HG03045 (cell line): ENCODE data around the gene CDK5.

Experiments
- ATAC-seq: cut with Tn5 transposase; IDR thresholded peaks from one replicate; pipeline ENCODE4 v1.9.1; 2021; ENCODE audit warnings: mild to moderate bottlenecking, moderate library complexity; ENCODE audit not compliant: unreplicated experiment

The CDK5 gene

DNA sequence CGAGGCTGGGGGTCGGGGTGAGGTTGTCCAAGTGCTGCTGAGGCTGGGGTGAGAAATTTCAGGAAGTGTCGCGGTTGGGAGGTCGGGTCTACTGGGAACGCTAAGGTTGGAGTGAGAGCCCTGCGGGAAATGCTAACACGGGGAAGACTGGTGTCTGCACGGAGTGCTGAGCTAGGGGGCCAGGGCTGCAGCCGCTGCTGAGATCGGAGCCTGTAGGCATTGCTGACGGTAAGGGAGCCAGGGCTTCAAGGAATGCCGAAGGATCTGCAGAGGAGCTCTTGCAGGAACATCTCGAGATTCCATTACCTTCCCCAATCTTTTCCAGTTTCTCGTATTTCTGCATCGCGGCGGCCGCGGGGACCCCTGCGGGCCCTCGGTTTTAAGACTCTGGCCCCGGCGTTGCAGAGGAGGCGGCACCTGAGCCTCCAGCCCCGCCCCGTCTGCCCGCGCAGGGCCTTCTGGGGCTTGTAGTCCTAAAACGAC, at the start of gene CDK5:
Gene CDK5, minus strand, starts transcription at position 392 of the 483 bp plus-strand sequence. Its CDS starts 49 bp downstream, at position 343.
- ATAC-seq = peak; percentile 8

DNA sequence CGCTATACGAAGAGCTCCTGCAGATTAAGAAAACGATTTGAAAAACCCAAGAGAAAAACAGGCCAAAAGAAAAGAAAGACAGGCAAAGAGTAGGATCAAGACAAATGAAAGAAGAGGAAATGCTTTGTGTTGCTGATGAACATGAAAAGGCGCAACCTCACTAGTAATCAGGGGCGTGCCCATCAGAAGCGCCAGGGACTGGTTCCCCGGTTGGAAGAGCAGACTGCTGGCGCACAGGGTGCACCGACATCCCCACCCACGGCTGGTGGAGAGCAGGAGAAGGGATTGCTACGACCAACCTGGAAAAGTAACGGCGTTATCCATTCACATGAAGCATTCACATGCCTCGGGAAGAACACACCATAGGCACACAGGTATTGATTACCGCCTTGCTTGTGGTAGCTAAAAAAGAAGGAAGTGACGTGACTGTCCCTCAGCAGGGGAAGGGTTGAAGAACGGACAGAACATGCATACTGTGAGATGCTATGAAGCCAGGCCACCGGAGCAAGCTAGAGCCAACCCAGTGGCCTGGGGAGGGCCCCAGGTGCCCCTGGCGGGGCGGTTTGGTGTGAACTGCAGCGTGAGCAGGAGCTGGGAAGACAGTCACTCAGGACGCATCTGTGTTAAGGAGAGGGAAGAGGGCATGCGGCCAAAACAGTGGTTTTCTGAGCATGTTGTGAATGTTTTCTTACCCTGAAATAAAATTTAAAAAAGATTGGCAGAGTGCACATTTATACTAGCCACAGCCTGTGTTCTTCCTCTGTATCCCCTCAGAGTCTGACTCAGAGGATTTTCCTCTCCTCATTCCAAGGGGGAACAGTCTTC, 46.9 kb upstream of the CDK5 start:
- ATAC-seq = no peak

DNA sequence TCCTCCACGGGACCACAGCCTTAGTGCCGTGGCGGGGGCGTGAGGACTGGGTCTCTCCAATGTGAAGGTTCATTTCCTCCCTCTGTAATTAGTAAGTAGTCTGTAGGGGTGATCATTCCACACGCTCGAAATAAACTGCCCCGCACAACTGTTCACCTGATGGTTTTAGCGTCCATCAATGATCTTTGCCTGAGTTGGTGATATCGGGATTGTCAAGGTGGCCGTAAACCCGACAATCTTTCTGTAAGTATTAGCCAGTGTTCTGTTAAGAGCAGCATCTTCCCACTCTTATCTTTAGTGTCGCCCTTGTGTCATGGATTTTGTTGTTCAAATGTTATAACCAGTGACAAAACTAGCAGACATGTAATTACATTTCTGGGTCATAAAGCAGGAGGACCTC, 46.3 kb upstream of the CDK5 start:
- ATAC-seq = no peak

DNA sequence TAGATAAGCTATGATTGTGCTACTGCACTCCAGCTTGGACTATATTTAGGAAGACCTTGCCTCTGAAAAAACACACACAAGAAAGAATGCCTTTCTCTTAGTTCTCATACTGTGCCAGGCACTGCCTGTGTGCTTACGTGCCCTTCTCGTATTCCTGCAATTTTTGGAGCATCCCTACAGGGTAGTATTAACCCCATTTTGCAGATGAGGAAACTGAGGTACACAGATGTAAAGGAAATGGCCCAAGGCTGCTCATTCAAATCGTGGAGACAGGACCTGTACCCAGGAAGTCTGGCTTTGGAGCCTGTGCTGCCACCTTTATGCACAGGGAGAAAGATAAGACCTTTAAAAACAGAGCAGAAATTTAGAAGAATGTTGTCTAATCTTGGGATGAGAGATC, 45.3 kb upstream of the CDK5 start:
- no peak for ATAC-seq

DNA sequence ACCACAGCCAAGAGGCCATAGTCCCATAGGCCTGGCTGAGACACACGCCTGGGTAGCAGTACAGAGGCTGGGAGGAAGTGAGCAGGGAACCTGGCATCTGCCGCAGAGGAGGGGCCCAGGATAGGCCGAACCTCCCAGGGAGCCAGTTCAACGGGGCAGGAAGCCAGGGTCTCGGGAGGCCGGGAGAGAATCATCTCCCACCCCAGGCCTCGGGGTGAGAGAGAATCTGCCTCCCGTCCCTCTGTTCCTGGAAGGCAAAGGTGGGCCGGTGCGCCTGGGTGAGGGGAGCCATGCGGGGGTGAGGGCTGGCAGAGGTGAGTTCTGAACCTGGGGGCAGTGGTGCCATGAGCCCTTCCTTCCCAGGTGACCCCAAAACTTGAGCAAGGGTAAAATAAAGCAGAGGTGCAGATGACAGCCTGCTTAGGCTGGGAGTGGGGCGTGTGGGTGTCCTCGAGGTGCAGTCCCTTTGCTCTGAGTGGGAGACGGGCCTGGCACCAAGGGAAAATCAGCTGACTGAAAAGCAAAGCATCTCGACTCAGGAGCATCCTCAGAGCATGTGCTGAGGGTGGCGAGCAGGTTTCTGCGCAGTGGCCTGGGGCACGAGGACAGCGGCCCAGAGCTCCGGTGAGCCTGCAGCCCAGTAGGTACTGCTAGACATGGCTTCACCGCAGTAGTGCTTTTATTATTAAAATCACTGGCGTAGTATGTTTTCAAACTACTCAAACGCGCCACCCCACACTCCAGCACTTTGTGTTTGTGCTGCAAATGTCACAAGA, 44.1 kb upstream of the CDK5 start:
- ATAC-seq = no peak

DNA sequence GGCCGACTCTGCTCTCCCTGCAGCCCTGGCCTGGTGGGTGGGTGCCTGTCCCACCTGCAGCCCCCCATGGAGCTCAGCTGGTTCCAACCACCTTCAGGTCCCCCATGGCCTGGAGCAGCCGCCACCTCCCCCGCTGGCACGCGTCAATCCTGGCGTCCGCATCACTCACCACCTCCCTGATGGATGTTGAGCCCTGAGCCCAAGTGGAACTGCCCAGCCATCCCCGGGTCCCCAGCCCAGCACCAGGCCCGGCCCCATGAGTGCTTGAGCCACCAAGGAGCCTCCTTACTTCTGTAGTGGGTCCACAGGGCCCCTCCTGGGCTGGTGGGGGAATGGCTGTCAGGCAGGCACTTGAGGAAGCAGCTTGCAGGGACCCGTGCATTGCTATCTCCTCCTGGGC, 43.2 kb upstream of the CDK5 start:
- no peak for ATAC-seq

DNA sequence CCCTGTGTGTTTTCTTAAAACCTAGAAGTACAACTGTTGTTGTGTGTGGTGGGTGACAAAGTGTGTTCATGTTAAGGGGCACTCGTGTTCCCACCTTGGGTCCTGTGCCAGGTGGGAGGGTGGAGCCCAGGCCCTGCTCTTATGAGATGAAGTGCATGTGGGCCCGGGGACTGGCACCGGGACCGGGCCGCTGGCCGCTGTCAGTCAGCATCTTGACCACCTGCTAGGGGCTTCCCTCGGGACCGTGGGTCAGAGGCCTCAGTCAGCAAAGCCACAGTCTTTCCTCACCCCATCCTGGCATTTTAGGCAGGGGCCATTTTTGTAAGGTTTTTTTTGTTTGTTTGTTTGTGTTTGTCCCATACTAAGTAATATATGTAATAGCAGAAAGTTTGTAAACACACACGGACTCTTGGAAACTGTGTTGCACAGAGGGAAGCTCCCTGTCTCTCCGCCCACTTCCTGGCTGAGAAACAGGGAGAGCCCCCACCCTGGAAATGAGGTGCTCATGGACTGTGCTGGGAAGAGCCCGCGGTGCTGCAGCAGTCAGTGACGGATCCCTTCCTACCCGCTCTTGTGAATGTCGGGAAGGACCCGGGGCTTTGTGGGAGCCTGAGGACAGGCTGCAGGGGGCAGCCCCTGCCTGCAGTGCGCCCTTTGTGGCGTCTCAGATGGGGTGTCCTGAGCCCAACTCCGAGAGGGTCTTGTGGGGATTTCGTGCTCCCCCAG, 42.0 kb upstream of the CDK5 start:
- ATAC-seq = no peak

DNA sequence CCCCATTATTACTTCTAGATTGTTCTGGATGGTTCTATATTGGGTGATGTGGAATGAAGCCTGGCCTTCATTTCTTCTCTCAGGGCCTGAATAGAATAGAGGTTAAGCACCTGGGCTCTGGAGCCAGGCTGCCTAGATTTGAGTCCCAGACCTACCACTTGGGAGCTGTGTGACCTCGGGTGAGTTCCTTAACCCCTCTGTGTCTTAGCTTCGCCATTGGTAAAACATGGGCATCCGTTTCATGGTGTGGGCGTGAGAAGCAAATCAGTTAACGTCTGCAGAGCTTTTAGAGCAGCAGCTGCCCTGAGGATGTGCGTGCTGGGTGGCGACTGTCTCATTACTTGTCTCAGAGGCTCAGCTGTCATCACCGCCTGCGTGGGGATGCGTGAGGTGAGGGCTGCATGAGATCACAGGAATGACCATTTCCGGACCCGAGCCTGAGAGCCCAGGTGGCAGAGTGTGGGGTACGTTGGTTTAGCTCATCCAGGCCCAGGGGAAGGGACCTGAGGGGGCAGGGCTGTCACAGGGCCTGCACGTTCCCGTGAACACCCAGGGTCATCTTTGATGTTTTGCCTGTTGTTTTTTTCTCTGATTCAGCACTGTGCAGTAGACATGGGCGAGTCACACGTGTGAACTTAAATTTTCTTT, 38.3 kb upstream of the CDK5 start:
- no peak for ATAC-seq

DNA sequence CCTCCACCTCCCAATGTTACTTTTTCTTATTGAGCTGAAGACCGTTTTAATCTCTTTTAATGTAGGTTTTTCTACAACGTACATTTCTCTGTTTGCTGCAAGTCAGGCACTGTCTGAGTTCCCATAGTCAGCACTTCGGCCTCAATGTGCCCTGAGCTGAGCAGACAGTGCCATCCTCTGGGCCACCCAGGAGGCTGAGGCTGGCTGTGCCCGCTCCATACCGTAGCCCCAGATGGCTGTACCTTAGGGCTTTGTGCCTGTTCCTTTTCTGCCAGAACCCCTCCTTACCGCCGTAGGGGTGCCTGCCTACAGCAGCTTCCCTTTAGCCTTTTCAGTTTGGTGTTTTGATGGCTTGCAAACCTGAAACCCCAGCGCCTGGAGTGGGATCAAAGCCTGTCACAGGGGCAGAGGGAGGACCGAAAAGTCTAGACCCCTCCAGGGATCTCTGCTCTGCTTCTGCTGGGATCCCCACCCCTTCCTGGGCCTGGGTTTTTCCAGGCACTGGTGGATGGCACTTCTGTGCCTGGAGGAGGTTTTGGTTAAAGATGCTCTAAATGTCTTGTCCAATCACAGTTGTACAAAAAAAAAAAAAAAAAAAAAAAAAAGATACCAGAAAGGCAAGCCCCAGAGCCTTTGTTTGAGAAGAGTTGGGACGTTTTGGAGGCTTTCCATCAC, 37.6 kb upstream of the CDK5 start:
- ATAC-seq = no peak

DNA sequence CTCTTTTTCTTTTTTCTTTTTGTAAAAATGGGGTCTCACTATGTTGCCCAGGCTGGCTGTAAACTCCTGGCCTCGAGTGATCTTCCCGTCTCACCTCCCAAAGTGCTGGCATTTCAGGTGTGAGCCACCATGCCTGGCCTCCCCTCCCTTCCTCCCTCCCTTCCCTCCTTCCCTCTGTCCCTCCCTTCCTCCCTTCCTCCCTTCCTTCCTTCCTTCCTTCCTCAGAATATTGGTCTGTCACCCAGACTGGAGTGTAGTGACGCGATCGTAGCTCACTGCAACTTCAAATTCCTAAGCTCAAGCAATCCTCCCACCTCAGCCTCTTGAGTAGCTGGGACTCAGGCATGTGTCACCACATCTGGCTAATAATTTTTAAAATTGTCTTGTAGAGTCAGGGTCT, 37.0 kb upstream of the CDK5 start:
- no peak for ATAC-seq

DNA sequence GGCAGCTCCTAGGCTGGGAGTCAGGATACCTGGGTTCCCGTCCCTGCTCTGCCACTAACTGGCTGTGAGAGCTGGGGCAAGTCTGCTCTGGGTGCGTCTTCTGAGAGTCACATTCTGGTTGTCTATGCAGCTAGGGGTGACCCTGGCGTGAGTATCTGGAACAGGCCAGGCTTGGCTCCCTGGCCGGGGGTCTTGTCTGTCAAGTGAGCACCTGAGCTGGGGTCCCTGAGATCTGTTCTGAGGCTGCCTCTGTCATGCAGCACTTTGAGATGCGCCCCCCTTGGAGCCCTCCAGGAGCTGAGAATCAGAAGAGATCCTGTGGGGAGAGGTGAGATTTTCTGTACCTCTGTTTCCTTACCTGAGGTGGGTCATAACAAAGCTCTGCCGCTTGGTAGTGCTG, 36.1 kb upstream of the CDK5 start:
- no peak for ATAC-seq

DNA sequence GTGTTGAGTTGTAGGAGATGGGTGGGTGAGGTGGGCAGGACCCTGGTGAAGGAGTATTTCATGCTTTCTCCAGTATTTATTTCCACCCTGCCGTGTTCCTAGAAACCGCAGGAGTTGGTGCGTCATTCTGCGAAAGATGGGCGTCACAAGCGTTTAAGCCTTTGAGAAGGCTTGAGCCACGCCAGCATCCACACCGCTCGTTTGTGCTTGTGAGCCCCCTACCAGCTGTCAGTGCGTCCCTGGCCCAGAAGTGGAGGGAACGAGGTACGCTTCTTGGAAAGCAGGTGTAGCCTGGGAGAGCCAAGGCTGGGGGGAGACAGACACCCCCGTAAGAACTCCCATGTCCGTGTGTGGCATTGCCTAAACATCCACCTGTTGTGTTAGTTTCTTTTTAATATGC, 34.3 kb upstream of the CDK5 start:
- ATAC-seq = no peak

DNA sequence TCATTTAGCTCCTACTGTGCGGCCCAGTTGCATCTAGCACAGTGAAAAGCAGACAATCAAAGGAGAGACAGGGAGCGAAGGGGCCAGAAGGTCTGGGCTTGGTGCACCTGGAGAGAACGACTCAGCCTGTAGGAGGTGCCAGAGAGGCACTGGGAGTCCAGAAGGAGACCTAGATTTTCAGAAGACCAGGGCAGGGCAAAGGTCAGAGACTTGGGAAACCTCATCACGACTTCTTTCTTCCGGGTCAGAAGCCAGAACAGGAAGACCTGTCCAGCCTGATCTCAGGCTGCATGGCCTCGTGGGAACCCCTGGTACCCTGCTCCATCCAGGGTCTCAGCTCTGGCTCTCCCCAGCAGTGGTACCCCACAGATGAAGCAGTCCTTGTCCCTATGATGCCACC, 33.7 kb upstream of the CDK5 start:
- ATAC-seq = no peak

DNA sequence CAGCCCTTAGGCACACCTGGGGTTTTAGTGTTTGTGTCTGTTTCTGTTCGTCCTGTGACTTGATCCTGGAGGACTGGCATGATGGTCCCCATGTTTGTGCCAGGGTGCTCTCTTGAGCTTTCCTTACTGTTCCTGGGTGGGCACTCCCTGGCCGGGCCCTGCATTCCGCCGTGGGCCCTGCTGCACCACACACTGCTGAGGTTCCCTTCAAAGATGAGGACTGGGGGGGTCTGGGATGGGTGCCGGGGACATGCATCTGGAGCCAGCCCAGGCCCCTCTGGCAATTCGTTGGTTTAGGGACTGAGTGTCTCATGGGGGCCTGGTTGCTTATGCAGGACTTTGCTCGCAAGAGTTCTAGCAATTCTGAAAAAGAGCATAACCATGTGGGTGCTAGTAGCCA, 33.3 kb upstream of the CDK5 start:
- no peak for ATAC-seq

DNA sequence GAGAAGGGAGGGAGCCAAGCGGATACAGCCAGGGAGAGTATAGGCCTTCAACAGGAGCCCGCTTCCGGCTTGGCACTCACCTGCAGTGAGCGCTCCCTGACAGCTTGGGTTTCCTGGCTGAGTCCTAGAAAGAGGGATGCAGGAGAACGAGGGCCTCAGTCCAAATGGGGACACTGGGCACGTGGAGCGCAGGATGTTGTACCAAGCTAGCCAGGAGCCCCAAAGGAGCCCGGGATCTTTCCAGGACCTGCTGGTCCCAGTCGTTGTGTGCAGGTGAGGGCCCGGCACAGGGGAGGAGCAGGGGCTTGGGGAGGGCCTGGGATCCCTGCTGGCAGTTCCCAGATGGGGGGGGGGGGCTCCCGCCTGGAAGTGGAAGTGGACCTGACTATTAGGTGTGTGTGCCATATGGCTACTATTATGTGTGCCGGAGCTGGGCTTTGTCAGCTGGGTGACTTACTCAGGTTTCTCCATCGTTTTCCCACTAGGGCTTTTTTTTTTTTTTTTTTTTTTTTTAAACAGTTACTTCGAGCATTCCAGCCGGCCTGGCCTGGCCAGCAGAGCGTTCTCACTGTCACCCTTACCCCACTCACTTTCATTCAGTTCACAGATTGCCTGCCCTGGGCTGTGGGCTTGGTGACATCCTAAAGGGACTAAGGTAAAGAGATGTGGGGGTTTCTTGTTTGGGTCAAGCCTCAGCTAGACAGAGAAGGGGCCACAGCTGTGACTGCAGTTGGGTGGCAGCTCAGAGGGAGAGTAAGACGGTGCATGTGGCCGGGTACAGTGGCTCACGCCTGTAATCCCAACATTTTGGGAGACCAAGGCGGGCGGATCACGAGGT, 32.4 kb upstream of the CDK5 start:
- ATAC-seq = no peak

DNA sequence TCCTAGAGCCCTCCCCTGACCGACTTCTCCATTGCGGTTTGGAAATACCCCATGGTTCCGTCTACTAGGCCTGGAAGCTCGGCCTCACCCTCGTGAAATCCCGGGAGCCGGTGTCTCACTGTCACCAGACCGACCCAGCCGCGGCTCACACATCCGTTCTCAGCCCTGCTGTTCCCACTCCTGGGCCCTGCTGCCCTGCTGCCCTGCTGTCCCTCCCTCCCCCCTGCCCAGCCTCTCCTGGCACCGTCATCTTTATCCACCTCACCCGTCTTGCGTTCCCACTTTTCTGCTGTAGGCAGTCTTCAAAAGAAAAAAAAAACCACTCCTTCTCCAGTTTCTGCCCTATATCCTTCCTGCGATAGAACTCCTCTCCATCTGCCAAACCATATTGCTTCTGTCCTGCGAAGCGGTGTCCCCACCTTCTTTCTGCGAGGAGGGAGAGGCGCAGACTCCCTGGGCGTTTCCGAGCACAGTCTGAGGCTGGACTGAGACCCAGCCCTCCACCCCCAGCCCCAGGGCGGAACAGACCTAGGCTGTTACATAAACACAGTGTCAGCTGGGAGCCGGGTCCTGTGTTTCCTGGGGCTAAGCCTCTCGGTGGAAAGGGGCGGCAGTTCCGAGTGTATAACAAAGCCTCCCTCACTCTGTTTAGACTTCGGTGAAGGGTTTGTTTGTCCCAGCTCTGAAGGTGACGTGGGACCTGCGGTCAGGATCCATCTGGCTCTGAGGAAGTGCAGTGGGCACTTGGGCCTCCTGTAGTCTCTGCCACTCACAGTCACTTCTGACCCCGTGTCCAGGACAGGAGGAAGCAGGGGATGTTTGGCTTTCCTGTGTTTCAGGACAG, 31.4 kb upstream of the CDK5 start:
- ATAC-seq = no peak

DNA sequence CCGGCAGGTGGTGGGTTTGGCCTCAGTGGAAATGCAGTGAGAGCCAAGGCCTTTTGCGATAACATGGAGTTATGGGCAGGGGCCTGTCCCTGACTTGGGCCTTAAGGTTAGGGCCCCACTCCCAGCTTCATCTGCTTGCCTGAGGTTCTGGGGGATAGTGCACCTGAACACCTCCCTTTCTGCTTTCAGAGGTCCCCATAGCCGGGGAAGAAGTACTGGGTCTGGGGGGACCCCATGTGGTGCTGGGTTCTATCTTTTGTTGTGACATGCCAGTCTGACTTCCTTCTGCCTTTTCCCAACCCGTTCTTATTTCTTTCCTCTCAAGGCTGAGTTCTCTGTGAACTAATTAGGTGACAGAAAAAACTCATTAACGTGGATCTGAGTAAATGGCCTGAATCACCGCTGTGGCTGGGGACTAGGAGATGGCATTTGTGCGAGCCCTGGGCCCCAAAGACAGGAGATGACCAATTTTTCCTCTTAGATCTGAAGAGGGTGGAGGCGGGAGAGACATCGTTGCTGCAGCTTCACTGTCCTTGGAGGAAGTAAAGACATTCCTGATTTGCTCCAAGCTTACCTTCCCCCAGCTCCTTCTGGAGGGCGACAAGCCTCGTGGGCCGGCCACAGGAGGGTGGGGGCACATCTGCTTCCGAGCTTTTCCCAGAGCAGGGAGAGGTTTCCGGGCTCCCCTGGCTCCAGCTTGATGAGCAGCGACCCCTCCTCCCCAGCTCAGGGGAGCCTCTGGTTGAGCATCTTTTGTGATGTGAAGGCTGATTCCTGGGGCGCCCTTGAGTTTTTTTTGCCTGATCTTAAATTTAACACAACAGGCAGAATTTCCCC, 30.5 kb upstream of the CDK5 start:
- ATAC-seq = no peak
